ENCODE results near the gene MNT.

MNT gene

GRCh38 chr17:2396568-2397246, 4.2 kb downstream of the MNT start:
- TF ChIP-seq CTCF (IDR thresholded peaks at IDR 0.05; ENCODE audit: unreplicated experiment in 3 of 3), result no peak
- peaks cover 48% of the 10 kb centered on the region for H3K4me1 Mint-ChIP-seq

GRCh38 chr17:2396192-2396567, 4.7 kb downstream of the MNT start:
- Mint-ChIP-seq H3K4me3 (peak overlapping the region; percentile 85 to 99 (median 89)), H3K27me3 (ENCODE audit: low read depth) (no peaks in the 10 kb centered on the region), H3K36me3 (ENCODE audit: low read depth) (peaks cover 4% of the 10 kb centered on the region), H3K27ac (peak overlapping the region; percentile 95 to 99 (median 98)), H3K4me1 (peaks cover 53% of the 10 kb centered on the region), H3K9me3 (no peaks in the 10 kb centered on the region)
- TF ChIP-seq CTCF (IDR thresholded peaks at IDR 0.05; ENCODE audit: unreplicated experiment in 3 of 3), result no peak

More at GRCh38 chr17:2396568-2397246, 4.2 kb downstream of the MNT start:
- Mint-ChIP-seq H3K4me3 (peak overlapping the region; percentile 89 to 99 (median 99)), H3K27ac (peak overlapping the region; percentile 95 to 99 (median 98)), H3K36me3 (ENCODE audit: low read depth) (no peaks in the 10 kb centered on the region), H3K9me3 (no peaks in the 10 kb centered on the region), H3K27me3 (ENCODE audit: low read depth) (peaks cover 2% of the 10 kb centered on the region)

GRCh38 chr17:2395258-2396181, 5.3 kb downstream of the MNT start:
- Mint-ChIP-seq H3K4me1 (peaks cover 56% of the 10 kb centered on the region), H3K9me3 (no peaks in the 10 kb centered on the region), H3K4me3 (peak overlapping the region; percentile 85 to 99 (median 89)), H3K27ac (peak overlapping the region; percentile 95 to 99 (median 98)), H3K27me3 (ENCODE audit: low read depth) (no peaks in the 10 kb centered on the region), H3K36me3 (ENCODE audit: low read depth) (peaks cover 4% of the 10 kb centered on the region)
- no peak for TF ChIP-seq CTCF (IDR thresholded peaks at IDR 0.05; ENCODE audit: unreplicated experiment in 3 of 3)

- Mint-ChIP-seq H3K4me3 (peak overlapping the region; percentile 85 to 90 (median 87)), H3K27ac (peak overlapping the region; percentile 78 to 90 (median 89)), H3K9me3 (no peaks in the 10 kb centered on the region), H3K4me1 (peaks cover 64% of the 10 kb centered on the region), H3K36me3 (ENCODE audit: low read depth) (peaks cover 4% of the 10 kb centered on the region), H3K27me3 (ENCODE audit: low read depth) (no peaks in the 10 kb centered on the region)
- TF ChIP-seq CTCF (IDR thresholded peaks at IDR 0.05; ENCODE audit: unreplicated experiment in 3 of 3), result no peak
These were observed 6.1 kb downstream of the MNT start for GRCh38 chr17:2394775-2395201.

- peak overlapping the region; percentile 78 to 90 (median 89) for H3K27ac Mint-ChIP-seq
- H3K36me3 Mint-ChIP-seq (ENCODE audit: low read depth), result peaks cover 4% of the 10 kb centered on the region
- H3K4me3 Mint-ChIP-seq, result peak overlapping the region; percentile 85 to 90 (median 87)
- H3K27me3 Mint-ChIP-seq (ENCODE audit: low read depth), result no peaks in the 10 kb centered on the region
- peaks cover 65% of the 10 kb centered on the region for H3K4me1 Mint-ChIP-seq
- no peak for TF ChIP-seq CTCF (IDR thresholded peaks at IDR 0.05; ENCODE audit: unreplicated experiment in 3 of 3)
- H3K9me3 Mint-ChIP-seq, result no peaks in the 10 kb centered on the region
These were observed 6.7 kb downstream of the MNT start for GRCh38 chr17:2393954-2394749.

All from nephron (organoid).